Epithelial cell of esophagus (primary cell): ENCODE data around the gene IGFL4.

ENCODE experiments used
- DNase-seq: peaks from one replicate; pipeline ENCODE4 v3.0.0; 2010; ENCODE audit warnings: low read depth
- H3K4me3 ChIP-seq: 2 replicates; pipeline ENCODE4 v1.5.1; 2011; ENCODE audit warnings: mild to moderate bottlenecking, low read length, control low read depth
- CTCF ChIP-seq: IDR thresholded peaks from 2 replicates; pipeline ENCODE4 v1.5.1; 2011; ENCODE audit warnings: low read depth, mild to moderate bottlenecking, low read length, control low read depth, inconsistent platforms; ENCODE audit not compliant: insufficient read depth; ENCODE audit errors: missing control alignments

Gene IGFL4

GRCh38 chr19:46002678-46003275 lies 38.0 kb downstream of the IGFL4 start:
- TF ChIP-seq CTCF = no peak

GRCh38 chr19:46000491-46001246 lies 40.1 kb downstream of the IGFL4 start:
- no peak for TF ChIP-seq CTCF
- peak; percentile 66 for DNase-seq
- peak overlapping the region; percentile 34 for H3K4me3 ChIP-seq

More at GRCh38 chr19:46002678-46003275, 38.0 kb downstream of the IGFL4 start:
- no peak overlapping the region for H3K4me3 ChIP-seq
- DNase-seq = no peak

GRCh38 chr19:45999653-46000121 lies 41.1 kb downstream of the IGFL4 start:
- TF ChIP-seq CTCF = no peak
- peak; percentile 42 for DNase-seq

GRCh38 chr19:45998834-45999233 lies 42.0 kb downstream of the IGFL4 start:
- H3K4me3 ChIP-seq = no peak overlapping the region
- no peak for DNase-seq
- no peak for TF ChIP-seq CTCF

More at GRCh38 chr19:45999653-46000121, 41.1 kb downstream of the IGFL4 start:
- H3K4me3 ChIP-seq = no peak overlapping the region

GRCh38 chr19:45996933-45997332 lies 43.9 kb downstream of the IGFL4 start:
- TF ChIP-seq CTCF = no peak
- DNase-seq = no peak
- H3K4me3 ChIP-seq = no peak overlapping the region

GRCh38 chr19:45995715-45996385 lies 45.0 kb downstream of the IGFL4 start:
- H3K4me3 ChIP-seq = peak overlapping the region; percentile 99
- no peak for DNase-seq
- no peak for TF ChIP-seq CTCF
